ENCODE data around the gene TLN1.

- TF ChIP-seq CTCF (IDR thresholded peaks at IDR 0.05; ENCODE audit: low read length) (no peak), EZH2 (optimal IDR thresholded peaks at IDR 0.05; ENCODE audit: low read depth, low read length) (no peak)
These were observed 69.6 kb downstream of the TLN1 start for GRCh38 chr9:35662437-35662836.

Measured in MM.1S (cell line).